T-helper 1 cell (primary cell): Measurements from ENCODE around the gene NLGN1.

Source experiments
- DNase-seq, 5 donors: peaks; one replicate each; pipeline ENCODE4 v3.0.0-alpha.2; 2012 to 2020

NLGN1 gene

DNA sequence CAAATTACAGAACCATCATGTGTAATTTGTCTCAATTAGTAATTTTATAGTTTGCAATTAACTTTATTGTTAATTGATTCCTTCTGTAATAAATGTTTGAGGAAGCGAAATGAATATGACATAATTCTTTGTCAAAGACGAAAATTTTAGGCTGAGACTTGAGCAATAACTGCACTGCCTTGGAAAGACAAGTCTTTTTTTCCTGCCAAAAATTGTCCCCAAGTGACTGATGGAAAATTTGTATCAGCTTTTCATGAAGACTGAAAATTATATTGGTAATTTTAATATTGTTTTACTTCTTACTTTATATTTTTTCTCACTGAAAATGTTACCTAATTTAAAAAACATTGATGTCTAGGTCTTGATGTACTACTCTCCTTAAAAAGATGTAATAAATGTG lies 622.6 kb downstream of the NLGN1 start:
- DNase-seq = no peak

DNA sequence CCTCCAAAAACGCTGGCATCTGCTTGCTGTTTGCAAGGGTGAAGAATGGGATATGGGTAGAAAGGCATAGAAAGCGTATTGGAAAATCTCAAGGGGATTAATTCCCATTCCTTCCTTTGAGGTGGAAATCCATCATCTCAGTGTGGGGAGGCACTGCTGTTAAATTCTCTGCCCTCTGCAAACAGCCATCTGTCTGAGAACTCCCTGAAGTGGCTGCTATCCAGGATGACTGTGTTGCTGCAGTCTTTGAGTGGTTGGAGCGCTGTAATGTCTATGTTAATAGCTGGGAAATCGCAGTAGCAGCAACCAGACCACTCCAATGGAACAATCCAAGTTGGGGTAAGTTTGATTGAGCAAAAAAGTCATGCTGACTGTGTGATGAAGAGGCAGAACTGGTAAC lies 625.9 kb downstream of the NLGN1 start:
- no peak for DNase-seq

DNA sequence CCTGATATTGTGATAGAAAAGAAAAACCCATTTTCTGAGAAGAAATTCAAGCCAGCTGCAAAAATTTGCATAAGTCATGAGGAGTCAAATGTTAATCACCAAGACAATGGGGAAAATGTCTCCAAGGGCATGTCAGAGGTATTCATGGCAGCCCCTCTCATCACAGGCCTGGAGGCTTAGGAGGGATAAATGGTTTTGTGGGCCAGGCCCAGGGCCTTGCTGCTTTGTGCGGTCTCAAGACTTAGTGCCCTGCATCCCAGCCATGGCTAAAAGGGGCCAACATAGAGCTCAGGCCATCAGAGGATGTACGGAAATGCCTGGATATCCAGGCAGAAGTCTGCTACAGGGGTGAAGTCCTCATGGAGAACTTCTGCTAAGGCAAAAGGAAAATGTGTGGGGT lies 631.1 kb downstream of the NLGN1 start:
- no peak for DNase-seq

DNA sequence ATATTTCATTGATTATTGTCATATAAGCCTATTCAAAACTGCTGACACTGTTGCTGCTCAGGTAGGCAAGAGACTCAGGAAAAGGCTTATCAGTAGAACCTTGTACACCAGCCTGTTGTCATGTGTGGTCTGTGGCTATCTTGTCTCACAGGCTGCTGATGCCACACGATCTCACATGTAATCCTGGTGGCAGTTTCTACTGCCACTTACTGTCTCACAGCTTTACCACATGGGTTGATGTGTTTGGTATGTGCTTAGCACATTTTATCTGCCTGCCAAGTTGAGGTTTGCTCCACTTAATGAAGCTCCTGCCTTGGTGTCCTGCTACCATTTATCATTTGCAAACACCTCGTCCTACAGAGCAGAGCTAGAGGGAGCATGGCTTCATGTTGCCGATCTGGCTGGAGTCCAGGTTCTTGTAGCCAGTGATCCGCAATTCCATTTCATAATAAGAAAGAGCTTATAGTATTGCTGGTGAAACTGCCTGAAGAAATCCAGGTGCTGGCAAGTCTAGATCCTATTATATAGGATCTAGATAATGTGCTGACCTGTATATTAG lies 637.9 kb downstream of the NLGN1 start:
- DNase-seq = no peak

DNA sequence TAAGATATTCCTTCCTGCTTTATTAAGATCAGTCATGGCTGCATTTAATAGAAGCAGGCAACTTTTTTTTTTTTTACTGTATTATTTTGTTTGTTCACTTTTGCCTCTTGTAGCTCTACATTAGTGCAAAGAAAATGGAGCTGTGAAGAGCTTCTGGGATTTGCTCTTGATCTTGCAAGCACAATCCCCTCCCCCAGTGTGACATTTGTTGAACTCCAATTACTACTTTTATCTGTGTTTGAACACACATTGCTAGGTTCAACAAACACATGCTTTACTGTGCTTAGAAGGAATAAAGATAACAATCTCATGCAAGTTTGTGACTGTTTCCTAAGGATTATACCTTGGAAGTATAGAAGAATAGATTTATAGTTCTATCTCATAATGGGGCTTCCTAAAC lies 648.8 kb downstream of the NLGN1 start:
- DNase-seq = no peak

DNA sequence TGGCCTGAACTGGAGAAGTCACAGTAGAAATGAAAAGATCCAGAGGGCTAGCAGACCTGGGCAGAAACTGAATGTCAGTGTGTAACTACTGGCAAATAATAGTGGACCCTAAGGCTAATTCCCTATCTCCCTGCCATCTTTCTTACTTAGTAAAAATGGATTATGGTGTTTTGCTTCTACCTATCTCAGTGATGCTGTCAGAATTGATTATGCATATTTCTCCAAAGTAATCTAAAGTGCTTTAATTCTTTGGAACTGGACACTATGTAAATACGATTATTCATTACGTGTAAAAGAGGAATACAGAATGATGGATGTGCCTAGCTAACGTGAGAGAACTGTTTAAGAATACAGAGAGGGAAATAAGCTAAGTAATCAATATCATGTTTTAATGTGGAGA lies 651.9 kb downstream of the NLGN1 start:
- DNase-seq = no peak

DNA sequence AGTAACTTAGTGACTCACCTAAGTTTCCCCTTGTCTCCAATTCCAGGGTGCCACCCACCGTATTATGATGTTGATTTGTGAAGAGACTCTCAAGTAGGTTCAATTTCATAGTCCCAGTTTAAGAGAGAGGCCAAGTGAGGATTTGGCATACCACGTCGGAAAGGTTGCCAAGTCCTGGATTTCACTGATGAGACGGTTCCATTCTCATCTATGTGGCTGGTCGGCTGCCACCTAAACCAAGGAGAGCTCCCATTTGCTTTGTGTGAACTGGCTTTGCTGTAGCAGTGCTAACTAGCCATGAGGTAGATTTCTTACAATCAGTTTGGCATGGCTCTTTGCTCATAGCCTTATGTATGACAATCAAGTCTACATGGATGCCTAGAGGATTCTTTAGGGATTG lies 653.6 kb downstream of the NLGN1 start:
- no peak for DNase-seq

DNA sequence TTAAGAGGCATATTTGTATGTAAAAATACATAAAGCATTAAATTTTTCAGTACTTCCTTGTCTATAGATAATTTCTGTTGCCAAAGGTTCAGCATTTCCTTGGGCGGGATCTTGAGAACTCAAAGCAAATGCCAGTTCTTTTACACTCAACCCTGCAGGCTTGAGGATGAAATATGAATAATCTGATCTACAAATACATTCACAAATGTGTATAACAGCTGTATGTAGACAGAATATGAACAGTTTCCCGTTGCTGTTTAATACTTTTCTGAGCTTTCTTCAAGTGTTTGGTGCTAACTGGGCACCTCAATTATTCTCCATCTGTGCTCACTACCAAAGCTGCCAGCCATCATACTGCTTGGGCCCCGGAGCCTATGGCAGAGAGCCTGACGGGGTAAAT lies 661.3 kb downstream of the NLGN1 start:
- no peak for DNase-seq

DNA sequence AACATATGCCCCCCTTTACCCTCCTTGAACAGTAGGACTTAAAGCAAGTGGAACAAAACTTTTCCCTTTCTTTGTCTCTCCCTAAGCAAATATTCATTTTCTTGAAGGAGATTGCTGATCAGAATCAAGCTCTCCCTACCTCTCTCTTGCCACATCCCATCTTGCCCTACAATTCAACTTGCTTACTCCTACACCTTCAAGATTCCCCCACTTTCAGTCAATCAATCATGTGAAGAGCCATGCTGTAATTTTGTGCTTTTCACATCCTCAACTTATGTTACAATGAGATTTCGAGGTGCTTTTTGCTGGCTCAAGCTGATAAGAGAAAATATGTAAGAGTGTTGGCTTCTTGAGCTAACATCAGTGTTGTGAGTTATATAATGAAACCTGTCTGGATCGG lies 662.9 kb downstream of the NLGN1 start:
- no peak for DNase-seq

DNA sequence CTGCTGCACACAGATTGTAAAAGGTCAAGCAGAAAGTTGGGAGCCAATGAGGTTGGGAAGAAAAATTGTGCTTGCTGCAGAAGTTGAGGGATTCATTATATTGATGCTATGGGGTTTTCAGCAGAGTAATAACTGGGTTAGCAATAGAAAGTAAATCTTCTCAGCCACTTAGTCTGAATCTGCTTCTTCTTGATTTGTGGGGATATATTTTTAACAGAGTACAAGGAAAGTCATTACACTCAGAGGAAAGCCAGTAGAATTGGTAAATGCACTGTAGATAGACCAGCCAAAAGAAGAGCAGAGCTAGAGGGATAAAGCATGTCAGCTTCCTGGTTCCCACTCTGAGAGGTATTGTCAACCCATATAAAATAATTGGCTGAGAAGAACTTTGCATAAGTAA lies 663.6 kb downstream of the NLGN1 start:
- no peak for DNase-seq

DNA sequence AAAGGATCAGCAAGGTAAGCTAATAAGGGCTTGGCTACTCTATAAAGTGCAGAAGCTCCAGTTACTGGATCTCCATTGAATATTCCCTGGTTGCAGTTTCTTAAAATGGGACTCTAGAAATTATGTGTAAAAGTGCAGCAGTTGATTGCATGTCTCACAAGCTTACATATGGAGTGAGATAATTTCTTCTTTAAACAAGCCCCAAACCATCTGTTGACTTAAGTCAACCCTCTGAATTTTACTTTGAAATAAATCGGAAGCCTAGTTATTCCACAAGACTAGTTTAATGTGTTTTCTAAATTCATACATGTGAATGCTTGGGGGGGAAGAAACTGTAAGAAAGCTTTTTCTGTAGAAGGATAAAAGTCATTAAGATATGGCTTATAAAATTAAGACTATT lies 664.2 kb downstream of the NLGN1 start:
- DNase-seq = no peak

DNA sequence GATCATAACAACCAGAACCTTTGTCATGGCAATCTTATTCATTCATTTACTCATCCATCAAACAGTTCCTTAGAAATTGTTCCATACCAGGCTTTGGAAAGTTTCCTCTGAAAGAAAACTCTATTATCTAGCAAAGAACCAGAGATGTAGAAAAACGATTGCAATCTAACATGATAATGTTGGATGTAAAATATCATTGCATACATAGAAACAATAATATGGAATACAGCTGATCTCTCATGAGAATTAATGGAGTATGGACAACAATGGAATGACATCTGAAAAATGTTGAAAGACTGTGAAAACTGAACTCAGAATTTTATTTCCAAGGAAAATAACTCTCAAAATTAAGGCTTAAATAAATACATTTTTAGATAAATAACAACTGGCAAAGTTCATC lies 665.4 kb downstream of the NLGN1 start:
- DNase-seq = no peak

DNA sequence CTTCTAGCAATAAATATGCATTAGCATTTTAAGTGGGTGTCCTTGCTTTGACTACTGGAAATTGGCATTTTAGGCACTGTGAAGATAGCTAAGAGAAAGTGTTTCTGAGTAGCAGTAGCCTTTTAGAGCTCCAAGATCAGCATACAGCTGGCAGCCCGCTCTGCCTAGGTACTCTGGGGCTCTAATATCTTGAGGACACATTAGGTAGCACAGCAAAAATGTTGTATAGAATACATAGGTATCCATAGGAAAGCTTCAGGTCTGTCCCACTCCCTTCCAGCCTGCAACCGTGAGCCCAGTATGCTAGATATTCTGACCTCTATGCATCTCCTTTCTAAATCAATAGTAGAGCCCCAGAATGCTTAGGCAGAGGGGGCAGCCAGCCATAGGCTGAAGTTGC lies 670.5 kb downstream of the NLGN1 start:
- DNase-seq = no peak

DNA sequence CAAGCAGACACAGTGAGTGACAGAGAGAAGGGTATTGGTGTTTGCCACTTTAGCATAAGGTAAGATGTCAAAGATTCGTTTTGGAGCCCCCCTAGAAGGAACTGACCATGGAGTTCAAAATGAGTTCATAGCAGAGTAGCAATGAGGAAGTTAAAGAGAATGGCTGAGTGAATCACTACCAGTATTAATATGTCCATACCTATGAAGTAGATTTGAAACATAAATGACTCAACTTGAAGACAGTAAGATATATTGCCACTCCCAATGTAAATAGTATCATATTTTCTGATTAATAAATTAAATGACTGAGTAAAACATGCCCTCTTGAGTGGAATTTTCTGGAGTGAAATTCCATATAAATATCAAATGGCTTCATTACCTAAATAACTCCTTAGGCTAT lies 675.1 kb downstream of the NLGN1 start:
- no peak for DNase-seq

DNA sequence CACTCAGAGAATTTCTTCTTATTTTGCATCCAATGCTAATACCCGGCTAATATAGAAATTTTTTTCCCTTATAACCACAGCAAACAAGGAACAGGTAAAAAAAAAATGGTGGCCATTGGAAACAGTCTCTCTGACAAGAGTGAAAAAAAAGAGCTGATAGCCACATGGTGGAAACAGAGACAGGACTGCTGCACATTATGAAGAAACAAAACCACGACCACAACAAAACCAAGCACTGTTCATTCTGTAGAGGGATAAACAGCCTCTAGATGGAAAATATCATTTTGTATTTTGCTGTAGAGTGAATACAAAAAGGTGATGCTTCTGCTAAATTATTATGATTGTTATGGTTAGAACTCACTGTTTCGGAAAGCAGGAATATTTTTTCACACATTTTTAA lies 686.2 kb downstream of the NLGN1 start:
- no peak for DNase-seq

DNA sequence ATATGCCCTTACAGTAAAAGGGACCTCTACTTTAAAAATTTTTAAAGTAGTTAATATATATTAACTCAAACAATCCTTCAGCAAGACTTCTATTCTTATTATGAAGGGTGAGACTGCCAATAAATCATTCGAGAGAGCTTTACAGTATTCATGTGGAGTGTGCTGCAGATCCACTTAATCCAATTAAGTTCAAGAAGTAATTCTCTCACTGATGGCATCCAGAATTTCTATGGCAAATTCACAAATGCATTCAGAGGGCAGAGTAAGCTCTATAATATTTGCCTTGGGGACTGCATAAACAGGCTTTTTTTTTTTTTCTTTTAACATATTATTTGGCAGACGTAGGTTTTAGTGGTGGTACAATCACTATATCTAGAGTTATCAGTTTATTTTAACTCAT lies 692.0 kb downstream of the NLGN1 start:
- no peak for DNase-seq

DNA sequence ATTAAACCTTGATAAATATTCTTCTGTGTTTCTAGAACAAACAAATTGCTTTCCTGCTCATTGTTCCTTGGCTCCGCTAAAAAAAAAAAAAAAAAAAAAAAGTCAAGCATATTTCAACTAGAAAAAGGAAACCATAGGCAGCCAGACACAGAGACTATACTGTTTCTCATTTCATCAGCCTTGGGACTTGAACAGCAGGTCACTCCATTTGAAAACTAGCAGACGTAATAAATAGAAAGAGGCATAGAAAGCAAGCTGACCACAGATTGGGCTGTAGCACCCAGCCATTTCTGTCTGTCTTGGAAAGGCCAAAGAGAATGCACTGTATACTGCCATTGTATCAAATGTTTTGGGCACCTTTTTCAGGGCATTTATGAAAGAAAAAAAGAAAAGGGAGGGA lies 697.1 kb downstream of the NLGN1 start:
- no peak for DNase-seq

DNA sequence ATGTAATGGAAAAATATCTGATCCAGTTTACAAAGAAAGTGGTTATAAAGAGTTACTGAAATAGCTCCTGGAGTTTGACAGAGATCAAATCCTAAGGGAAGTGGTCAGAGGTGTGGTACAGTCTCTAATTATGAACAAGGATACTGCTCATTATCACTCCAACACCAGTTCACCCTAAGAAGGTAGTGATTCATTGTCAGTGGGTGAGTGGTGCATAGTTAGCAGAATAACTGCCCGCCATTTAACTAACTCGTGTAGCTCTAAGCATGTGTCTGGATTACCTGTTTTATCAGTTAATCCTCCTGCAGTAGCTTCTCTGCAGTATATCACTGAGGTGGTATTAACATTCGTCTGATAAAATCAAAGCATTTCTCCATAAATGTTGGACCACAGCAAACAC lies 700.1 kb downstream of the NLGN1 start:
- no peak for DNase-seq

DNA sequence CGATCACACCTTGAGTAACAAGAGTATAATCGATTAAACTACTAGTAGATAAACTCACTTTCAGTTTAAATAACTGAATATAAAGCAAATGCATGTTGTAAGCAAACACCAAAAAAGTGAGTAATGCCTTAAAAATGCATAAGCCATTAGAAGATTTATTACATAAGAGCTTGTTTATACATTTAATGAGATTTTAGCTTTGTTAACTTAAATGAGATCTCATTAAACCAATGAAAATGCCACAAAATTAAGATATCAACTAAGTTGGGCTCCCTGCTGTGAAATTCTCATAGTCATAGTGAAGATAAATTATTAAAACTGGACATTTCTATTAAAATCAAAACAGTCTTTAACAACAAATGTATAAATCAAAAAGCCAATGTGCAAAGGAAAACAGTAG lies 701.2 kb downstream of the NLGN1 start:
- DNase-seq = no peak

DNA sequence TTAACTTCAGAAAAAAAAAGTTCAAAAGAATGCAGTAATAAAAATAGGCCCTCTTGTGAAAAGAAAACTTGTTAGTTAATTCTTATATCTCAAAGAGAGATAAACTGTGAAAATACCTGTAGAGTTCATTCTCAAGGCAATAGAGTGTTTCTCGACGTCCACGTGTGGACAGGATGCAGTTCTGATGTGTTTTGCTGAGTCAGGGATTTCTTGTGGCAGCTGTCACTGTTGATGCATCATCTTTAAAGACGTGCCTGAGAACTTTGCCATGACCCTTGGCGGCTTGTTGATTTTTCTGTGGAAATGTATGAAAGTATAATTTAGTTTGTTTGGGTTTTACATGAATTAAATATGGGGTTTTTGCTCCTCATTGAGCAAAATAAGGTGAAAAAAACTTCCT lies 702.2 kb downstream of the NLGN1 start:
- DNase-seq = no peak

DNA sequence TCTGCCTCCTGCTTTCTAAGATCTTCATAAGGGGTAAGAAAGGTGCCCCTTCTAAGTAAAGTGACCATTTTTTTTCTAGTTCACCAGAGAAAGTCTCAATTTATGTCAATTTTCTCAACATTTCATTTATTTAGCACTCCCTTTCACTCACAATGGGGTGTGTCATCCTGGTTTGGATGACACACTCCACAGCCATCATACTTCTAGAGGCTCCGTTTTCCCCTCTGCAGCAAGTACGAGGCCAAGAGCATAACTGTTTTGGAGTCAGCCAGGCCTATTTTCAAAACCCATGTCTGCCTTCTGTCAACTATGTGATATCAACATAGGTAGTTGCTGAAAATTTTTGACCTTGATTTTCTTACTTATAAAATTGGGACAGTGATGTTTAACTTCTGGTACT lies 703.2 kb downstream of the NLGN1 start:
- no peak for DNase-seq

DNA sequence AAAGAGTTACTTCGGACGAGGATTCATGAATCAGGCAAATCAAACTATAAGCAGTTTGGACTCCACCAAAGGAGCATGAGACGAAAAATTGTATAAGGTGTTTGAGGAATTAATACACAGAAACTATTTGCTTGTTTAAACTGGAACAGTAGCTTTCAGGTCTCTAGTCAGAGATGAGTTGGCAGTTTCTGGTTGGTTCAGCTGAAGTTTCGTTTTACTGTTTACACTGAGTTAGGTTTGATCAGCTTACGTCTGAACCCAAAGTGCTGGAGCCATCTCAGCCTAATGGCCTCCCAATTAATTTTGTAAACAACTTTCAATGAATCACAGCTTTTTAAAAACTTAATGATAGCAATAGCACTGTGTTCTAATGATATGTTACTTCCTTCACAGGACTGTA lies 703.7 kb downstream of the NLGN1 start:
- no peak for DNase-seq

DNA sequence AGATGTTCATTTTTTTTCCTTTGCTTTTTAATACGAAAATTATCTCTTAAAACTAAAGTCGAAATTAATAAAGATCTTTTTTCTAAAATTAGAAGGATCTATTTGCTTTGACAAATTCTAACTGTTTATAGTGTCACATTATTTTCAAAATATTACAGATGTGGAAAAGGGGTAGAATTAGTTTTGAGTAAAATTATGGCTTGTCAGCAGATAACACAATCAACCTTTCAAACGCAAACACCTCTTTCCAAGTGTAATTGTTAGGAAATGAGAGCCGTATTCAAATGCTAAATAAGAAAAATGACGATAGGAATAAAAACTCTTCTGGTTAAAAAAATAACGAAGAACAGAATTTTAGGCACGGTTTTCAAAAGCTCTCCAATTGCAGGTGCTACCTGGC lies 704.7 kb downstream of the NLGN1 start:
- DNase-seq = no peak

DNA sequence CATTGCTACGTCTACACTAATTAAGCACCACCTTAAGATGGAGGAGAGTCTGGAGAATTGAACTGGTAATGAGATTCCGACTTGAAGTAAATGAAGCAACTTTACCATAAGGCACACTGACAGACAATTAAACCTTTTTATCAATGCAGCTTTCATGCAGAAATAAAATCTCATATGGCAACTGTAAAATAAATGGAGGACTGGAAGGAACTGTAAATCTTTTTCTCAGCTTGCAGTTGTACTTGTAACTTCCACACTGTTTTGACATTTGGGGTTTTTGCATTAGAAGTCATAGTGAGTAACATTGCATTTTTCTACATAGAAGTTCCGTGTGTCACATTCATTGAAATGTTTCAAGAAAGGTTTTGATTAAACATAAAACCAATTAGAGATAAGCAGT lies 705.3 kb downstream of the NLGN1 start:
- DNase-seq = no peak

DNA sequence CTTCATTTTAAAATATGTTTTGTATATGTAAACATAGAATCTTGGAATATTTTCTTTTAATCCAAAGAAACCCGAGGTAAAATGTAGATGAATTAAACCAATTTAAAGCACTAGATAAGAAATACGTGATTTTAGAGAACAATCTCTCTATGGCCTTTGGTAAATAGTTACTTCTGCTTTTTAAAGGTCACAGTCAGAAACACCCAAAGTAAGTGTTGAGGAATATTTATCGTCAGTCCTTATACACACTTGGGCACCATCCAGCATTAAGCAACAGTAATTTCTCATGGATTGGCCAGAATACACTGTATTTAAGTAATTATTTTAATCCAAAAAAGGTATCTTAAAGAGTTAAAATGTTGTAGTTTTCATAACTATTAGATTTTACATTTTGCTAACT lies 713.2 kb downstream of the NLGN1 start:
- no peak for DNase-seq

DNA sequence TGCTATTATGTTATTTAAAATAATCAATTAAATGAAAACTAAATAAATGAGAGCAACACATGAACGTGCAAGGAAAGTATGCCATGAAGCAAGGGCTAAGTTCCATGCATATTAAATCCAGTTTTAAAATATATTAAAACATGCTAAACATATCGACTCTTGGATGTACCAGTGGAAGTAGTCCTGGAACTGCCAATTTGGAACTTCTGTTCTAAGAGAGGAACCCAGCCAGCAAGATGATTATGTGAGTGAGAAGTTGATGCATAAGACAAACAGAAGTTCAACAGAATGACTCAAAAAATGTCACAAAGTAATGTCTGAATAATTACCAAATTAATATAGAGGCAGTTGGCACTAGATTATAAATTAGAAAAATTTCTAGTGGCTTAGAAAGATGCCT lies 714.2 kb downstream of the NLGN1 start:
- DNase-seq = no peak
